Esophagus (tissue), 2 donors: Measurements from ENCODE around the gene EBF4. TPM values are rescaled to one million over a fixed set of nuclear protein-coding genes. Genes with fewer than 3 reads are reported as not detected.

Experiments used
- H3K27ac ChIP-seq, 2 donors: one replicate each; pipeline ENCODE4 v1.5.1; 2013; ENCODE audit warnings: low read depth in 2 of 2, mild to moderate bottlenecking in 2 of 2, inconsistent platforms in 1 of 2, low read length in 1 of 2, moderate library complexity in 1 of 2
- H3K27me3 ChIP-seq, 2 donors: one replicate each; pipeline ENCODE4 v1.6.1; 2013; ENCODE audit warnings: low read length in 2 of 2, control low read depth in 1 of 2, mild to moderate bottlenecking in 1 of 2; ENCODE audit not compliant: insufficient read depth in 2 of 2, control insufficient read depth in 1 of 2
- H3K36me3 ChIP-seq, 2 donors: one replicate each; pipeline ENCODE4 v1.6.1; 2013; ENCODE audit warnings: low read length in 1 of 2; ENCODE audit not compliant: control insufficient read depth in 2 of 2, insufficient read depth in 2 of 2
- H3K4me1 ChIP-seq, 2 donors: one replicate each; pipeline ENCODE4 v1.6.1; 2013; ENCODE audit warnings: low read length in 1 of 2; ENCODE audit not compliant: control insufficient read depth in 2 of 2, insufficient read depth in 2 of 2
- H3K4me3 ChIP-seq, 2 donors: one replicate each; pipeline ENCODE4 v1.5.1; 2013; ENCODE audit warnings: low read length in 2 of 2, mild to moderate bottlenecking in 2 of 2, low read depth in 1 of 2, moderate library complexity in 1 of 2
- H3K9me3 ChIP-seq, 2 donors: one replicate each; pipeline ENCODE4 v1.6.1; 2013; ENCODE audit warnings: mild to moderate bottlenecking in 2 of 2, low read depth in 1 of 2, low read length in 1 of 2, moderate library complexity in 1 of 2; ENCODE audit not compliant: control insufficient read depth in 2 of 2, insufficient read depth in 1 of 2
- WGBS, 2 donors: extraction: QIAGEN DNeasy Blood & Tissue Kit; methylation state at CpG; one replicate each; pipeline ENCODE4 v1.1.7; 2013; 5-methylcytosine and 5-hydroxymethylcytosine counted together
- polyA plus RNA-seq, 2 donors: library from polyadenylated mRNA; stranded (reverse); fragments of 200-250 nt; gene quantifications; one replicate each; pipeline ENCODE4 v1.2.3, GENCODE V29; 2013
- donor health status: healthy with polysubstance abuse.
- donor health status: Bipolar disorder and iron deficiency.

The EBF4 gene
- polyA plus RNA-seq, 2 donors: 4.8 to 7.0 TPM

- peak overlapping the region in 1 of 2 donors; percentile 19 for H3K27ac ChIP-seq
- H3K4me3 ChIP-seq: peak overlapping the region; percentile 40 to 44
- peaks cover 9 to 12% of the 10 kb centered on the region in 2 donors for H3K4me1 ChIP-seq
- H3K27me3 ChIP-seq: no peaks in the 10 kb centered on the region
- no peaks in the 10 kb centered on the region for H3K36me3 ChIP-seq
- 1 to 2% methylated on average over 51 to 93 of the region's 93 CpGs for WGBS, 2 donors
- H3K9me3 ChIP-seq: no peaks in the 10 kb centered on the region
Measured at GRCh38 chr20:2751878-2752566, 59.4 kb downstream of the EBF4 start.

GRCh38 chr20:2752567-2753460 is 60.2 kb downstream of the EBF4 start:
- Histone ChIP-seq H3K27ac (no peak overlapping the region), H3K27me3 (no peaks in the 10 kb centered on the region), H3K4me3 (peak overlapping the region; percentile 40 to 44), H3K36me3 (no peaks in the 10 kb centered on the region), H3K4me1 (peaks cover 9 to 12% of the 10 kb centered on the region in 2 donors), H3K9me3 (no peaks in the 10 kb centered on the region)
- WGBS, 2 donors: 9 to 11% methylated on average over 45 to 47 of the region's 47 CpGs

GRCh38 chr20:2753461-2754040 is 61.0 kb downstream of the EBF4 start:
- no peaks in the 10 kb centered on the region for H3K27me3 ChIP-seq

GRCh38 chr20:2754424-2754823 is 61.8 kb downstream of the EBF4 start:
- no peaks in the 10 kb centered on the region for H3K36me3 ChIP-seq
- H3K4me3 ChIP-seq: no peak overlapping the region
- H3K9me3 ChIP-seq: no peaks in the 10 kb centered on the region
- H3K4me1 ChIP-seq: peaks cover 9 to 12% of the 10 kb centered on the region in 2 donors
- WGBS, 2 donors: 57 to 69% methylated on average over 2 of the region's 2 CpGs
- H3K27ac ChIP-seq: no peak overlapping the region
- H3K27me3 ChIP-seq: no peaks in the 10 kb centered on the region

More at GRCh38 chr20:2753461-2754040, 61.0 kb downstream of the EBF4 start:
- WGBS, 2 donors: 77 to 84% methylated on average over 6 of the region's 6 CpGs
- Histone ChIP-seq H3K4me1 (peaks cover 9 to 12% of the 10 kb centered on the region in 2 donors), H3K4me3 (no peak overlapping the region), H3K9me3 (no peaks in the 10 kb centered on the region), H3K36me3 (no peaks in the 10 kb centered on the region), H3K27ac (no peak overlapping the region)

- H3K9me3 ChIP-seq: no peaks in the 10 kb centered on the region
- 67 to 74% methylated on average over 14 to 18 of the region's 18 CpGs for WGBS, 2 donors
- H3K4me1 ChIP-seq: peaks cover 9 to 12% of the 10 kb centered on the region in 2 donors
- no peak overlapping the region for H3K4me3 ChIP-seq
- H3K27ac ChIP-seq: no peak overlapping the region
- no peaks in the 10 kb centered on the region for H3K27me3 ChIP-seq
- H3K36me3 ChIP-seq: no peaks in the 10 kb centered on the region
Measured at GRCh38 chr20:2755451-2756055, 63.0 kb downstream of the EBF4 start.

- 56 to 66% methylated on average over 5 of the region's 5 CpGs for WGBS, 2 donors
- Histone ChIP-seq H3K9me3 (no peaks in the 10 kb centered on the region), H3K27ac (no peak overlapping the region), H3K27me3 (no peaks in the 10 kb centered on the region), H3K4me1 (peaks cover 9 to 12% of the 10 kb centered on the region in 2 donors), H3K4me3 (no peak overlapping the region), H3K36me3 (no peaks in the 10 kb centered on the region)
Measured at GRCh38 chr20:2756056-2756611, 63.6 kb downstream of the EBF4 start.

- Histone ChIP-seq H3K36me3 (no peaks in the 10 kb centered on the region), H3K9me3 (no peaks in the 10 kb centered on the region), H3K27me3 (no peaks in the 10 kb centered on the region), H3K4me1 (peaks cover 5 to 12% of the 10 kb centered on the region in 2 donors), H3K4me3 (no peak overlapping the region), H3K27ac (no peak overlapping the region)
- 87 to 92% methylated on average over 5 of the region's 5 CpGs for WGBS, 2 donors
Measured at GRCh38 chr20:2757001-2757400, 64.4 kb downstream of the EBF4 start.

- H3K36me3 ChIP-seq: no peaks in the 10 kb centered on the region
- H3K9me3 ChIP-seq: no peaks in the 10 kb centered on the region
- 83 to 84% methylated on average over 5 of the region's 5 CpGs for WGBS, 2 donors
- H3K27ac ChIP-seq: no peak overlapping the region
- no peak overlapping the region for H3K4me3 ChIP-seq
- H3K4me1 ChIP-seq: peaks cover 0 to 6% of the 10 kb centered on the region in 2 donors
- H3K27me3 ChIP-seq: no peaks in the 10 kb centered on the region
Measured at GRCh38 chr20:2757969-2758368, 65.4 kb downstream of the EBF4 start.

GRCh38 chr20:2759143-2759542 is 66.6 kb downstream of the EBF4 start:
- no peak overlapping the region for H3K4me3 ChIP-seq
- WGBS, 2 donors: 86 to 87% methylated on average over 10 of the region's 10 CpGs
- peaks cover 0 to 4% of the 10 kb centered on the region in 2 donors for H3K4me1 ChIP-seq
- H3K36me3 ChIP-seq: no peaks in the 10 kb centered on the region
- H3K9me3 ChIP-seq: peaks cover 0 to 2% of the 10 kb centered on the region in 2 donors
- no peak overlapping the region for H3K27ac ChIP-seq
- no peaks in the 10 kb centered on the region for H3K27me3 ChIP-seq
